GM11168 (cell line): Measurements from ENCODE around the gene PKNOX2.

Source experiments
- in situ Hi-C: fragments of 300-500 bp; cut with MboI; formaldehyde crosslinking; loops from one replicate; pipeline ENCODE4 v1.12.0; 2022; ENCODE audit warnings: low sequenced_read_pairs; ENCODE audit not compliant: unreplicated experiment

PKNOX2 gene

GRCh38 chr11:125148743-125149142 is 15.8 kb upstream of the PKNOX2 start:
- in situ Hi-C loops, result loop anchor here (10.0 kb wide), 1 partner anchor 194 kb away; the partner anchor contains the start of gene CCDC15

GRCh38 chr11:125153837-125154236 is 10.7 kb upstream of the PKNOX2 start:
- in situ Hi-C loops, result no loop called here

GRCh38 chr11:125154378-125155099 is 10.0 kb upstream of the PKNOX2 start:
- in situ Hi-C loops, result no loop called here

- in situ Hi-C loops, result no loop called here
Measured at GRCh38 chr11:125155100-125155444, 9.5 kb upstream of the PKNOX2 start.

- in situ Hi-C loops, result no loop called here
Measured at GRCh38 chr11:125155767-125156166, 8.8 kb upstream of the PKNOX2 start.

- in situ Hi-C loops, result no loop called here
Measured at GRCh38 chr11:125156346-125157117, 8.0 kb upstream of the PKNOX2 start.

GRCh38 chr11:125157118-125157733 is 7.3 kb upstream of the PKNOX2 start:
- in situ Hi-C loops, result no loop called here

GRCh38 chr11:125157953-125158680 is 6.4 kb upstream of the PKNOX2 start:
- in situ Hi-C loops, result no loop called here

- in situ Hi-C loops, result loop anchor here (10.0 kb wide), 1 partner anchor 182 kb away; no protein-coding TSS in a partner anchor
Measured at GRCh38 chr11:125162743-125163142, 1.8 kb upstream of the PKNOX2 start.

GRCh38 chr11:125163431-125164063 is 1.0 kb upstream of the PKNOX2 start:
- in situ Hi-C loops, result loop anchor here (10.0 kb wide), 1 partner anchor 181 kb away; no protein-coding TSS in a partner anchor

- in situ Hi-C loops, result loop anchor here (10.0 kb wide), 1 partner anchor 181 kb away; no protein-coding TSS in a partner anchor
Measured at GRCh38 chr11:125164091-125164421, 495 bp upstream of the PKNOX2 start.

GRCh38 chr11:125165111-125165842 is 726 bp downstream of the PKNOX2 start:
- in situ Hi-C loops, result loop anchor here (10.0 kb wide), 1 partner anchor 180 kb away; no protein-coding TSS in a partner anchor

- in situ Hi-C loops, result loop anchor here (10.0 kb wide), 1 partner anchor 179 kb away; no protein-coding TSS in a partner anchor
Measured at GRCh38 chr11:125165843-125166763, 1.6 kb downstream of the PKNOX2 start.

- in situ Hi-C loops, result loop anchor here (10.0 kb wide), 1 partner anchor 178 kb away; no protein-coding TSS in a partner anchor
Measured at GRCh38 chr11:125166764-125167291, 2.3 kb downstream of the PKNOX2 start.

GRCh38 chr11:125167292-125167953 is 2.9 kb downstream of the PKNOX2 start:
- in situ Hi-C loops, result loop anchor here (10.0 kb wide), 1 partner anchor 177 kb away; no protein-coding TSS in a partner anchor

GRCh38 chr11:125167954-125168835 is 3.6 kb downstream of the PKNOX2 start:
- in situ Hi-C loops, result loop anchor here (10.0 kb wide), 1 partner anchor 177 kb away; no protein-coding TSS in a partner anchor
